Neuronal stem cell (in vitro differentiated cells): ENCODE data around the gene HDAC6.

ENCODE experiments used
- DNase-seq: peaks from one replicate; pipeline ENCODE4 v3.0.0-alpha.2; 2013; ENCODE audit warnings: low spot score
- H2AFZ ChIP-seq: one replicate; pipeline ENCODE4 v1.6.1; 2013; ENCODE audit warnings: mild to moderate bottlenecking, low read length, inconsistent platforms
- H2AK5ac ChIP-seq: 2 replicates; pipeline ENCODE4 v1.6.1; 2013; ENCODE audit warnings: low read depth, mild to moderate bottlenecking, inconsistent platforms, low read length, moderate library complexity, mixed read lengths
- H2BK120ac ChIP-seq: 2 replicates; pipeline ENCODE4 v1.6.1; 2013; ENCODE audit warnings: low read depth, mild to moderate bottlenecking, inconsistent platforms, low read length, moderate library complexity, mixed read lengths
- H2BK12ac ChIP-seq: one replicate; pipeline ENCODE4 v1.6.1; 2013; ENCODE audit warnings: low read length, inconsistent platforms
- H2BK15ac ChIP-seq: 2 replicates; pipeline ENCODE4 v1.6.1; 2013; ENCODE audit warnings: mild to moderate bottlenecking, low read length, inconsistent platforms, mixed read lengths
- H2BK5ac ChIP-seq: one replicate; pipeline ENCODE4 v1.6.1; 2013; ENCODE audit warnings: inconsistent platforms, mild to moderate bottlenecking, low read length, moderate library complexity
- H3K14ac ChIP-seq: one replicate; pipeline ENCODE4 v1.6.1; 2013; ENCODE audit warnings: low read length, inconsistent platforms
- H3K18ac ChIP-seq: 2 replicates; pipeline ENCODE4 v1.6.1; 2013; ENCODE audit warnings: low read length, inconsistent platforms
- H3K23ac ChIP-seq: 2 replicates; pipeline ENCODE4 v1.6.1; 2013; ENCODE audit warnings: low read depth, mild to moderate bottlenecking, mixed read lengths, low read length, inconsistent platforms; ENCODE audit not compliant: poor library complexity
- H3K27ac ChIP-seq: replicated peaks from 3 replicates; pipeline ENCODE4 v1.5.1; 2013; ENCODE audit warnings: low read length, inconsistent platforms
- H3K27me3 ChIP-seq, 3 experiments: 2 replicates each; pipeline ENCODE4 v1.6.1; 2013; ENCODE audit warnings: low read length in 3 of 3, mild to moderate bottlenecking in 2 of 3, inconsistent platforms in 1 of 3, low read depth in 1 of 3, mixed read lengths in 1 of 3, moderate library complexity in 1 of 3; ENCODE audit not compliant: control insufficient read depth in 3 of 3, insufficient read depth in 3 of 3
- H3K36me3 ChIP-seq, 2 donors: replicated peaks in 1 of 2; 2 replicates each; pipeline ENCODE4 v1.6.1; 2013; ENCODE audit warnings: low read length in 2 of 2; ENCODE audit not compliant: control insufficient read depth in 2 of 2, insufficient read depth in 2 of 2
- H3K4ac ChIP-seq: 2 replicates; pipeline ENCODE4 v1.6.1; 2013; ENCODE audit warnings: inconsistent platforms, mild to moderate bottlenecking, low read length, moderate library complexity
- H3K4me1 ChIP-seq, 2 donors: 1 replicate in 1 of 2; 2 replicates in 1 of 2; pipeline ENCODE4 v1.6.1; 2013; ENCODE audit warnings: low read length in 2 of 2, low read depth in 1 of 2; ENCODE audit not compliant: control insufficient read depth in 2 of 2, insufficient read depth in 1 of 2
- H3K4me2 ChIP-seq: one replicate; pipeline ENCODE4 v1.6.1; 2013; ENCODE audit warnings: mild to moderate bottlenecking, low read length, inconsistent platforms; ENCODE audit not compliant: insufficient read depth, poor library complexity, severe bottlenecking
- H3K4me3 ChIP-seq, 2 donors: 2 replicates each; pipeline ENCODE4 v1.5.1; 2013; ENCODE audit warnings: low read length in 2 of 2, mild to moderate bottlenecking in 2 of 2, inconsistent platforms in 1 of 2, moderate library complexity in 1 of 2
- H3K79me1 ChIP-seq: one replicate; pipeline ENCODE4 v1.6.1; 2013; ENCODE audit warnings: low read depth, mild to moderate bottlenecking, inconsistent platforms, low read length, moderate library complexity
- H3K9ac ChIP-seq: one replicate; pipeline ENCODE4 v1.6.1; 2013; ENCODE audit warnings: mild to moderate bottlenecking, low read depth, low read length, inconsistent platforms; ENCODE audit not compliant: poor library complexity
- H3K9me3 ChIP-seq, 2 donors: replicated peaks in 1 of 2; 2 replicates each; pipeline versions ENCODE3 to v1.6.1; 2013; ENCODE audit warnings: low read length in 2 of 2, mild to moderate bottlenecking in 2 of 2, inconsistent platforms in 1 of 2, low read depth in 1 of 2, mixed read lengths in 1 of 2, moderate library complexity in 1 of 2; ENCODE audit not compliant: control insufficient read depth in 2 of 2, insufficient read depth in 1 of 2
- H4K8ac ChIP-seq: one replicate; pipeline ENCODE4 v1.6.1; 2013; ENCODE audit warnings: low read depth, mild to moderate bottlenecking, inconsistent platforms, low read length, moderate library complexity
- H4K91ac ChIP-seq: one replicate; pipeline ENCODE4 v1.6.1; 2013; ENCODE audit warnings: low read length, low read depth, mild to moderate bottlenecking, inconsistent platforms; ENCODE audit not compliant: poor library complexity
- WGBS, 2 donors: extraction: QIAGEN DNeasy Blood & Tissue Kit; methylation state at CpG; one replicate each; pipeline ENCODE4 v1.1.7; 2013; ENCODE audit warnings: missing lambda C conversion rate in 2 of 2, mixed read lengths in 1 of 2; ENCODE audit not compliant: insufficient read length in 2 of 2, insufficient replicate concordance in 1 of 2; ENCODE audit errors: extremely low coverage in 2 of 2; 5-methylcytosine and 5-hydroxymethylcytosine counted together

HDAC6 gene

DNA sequence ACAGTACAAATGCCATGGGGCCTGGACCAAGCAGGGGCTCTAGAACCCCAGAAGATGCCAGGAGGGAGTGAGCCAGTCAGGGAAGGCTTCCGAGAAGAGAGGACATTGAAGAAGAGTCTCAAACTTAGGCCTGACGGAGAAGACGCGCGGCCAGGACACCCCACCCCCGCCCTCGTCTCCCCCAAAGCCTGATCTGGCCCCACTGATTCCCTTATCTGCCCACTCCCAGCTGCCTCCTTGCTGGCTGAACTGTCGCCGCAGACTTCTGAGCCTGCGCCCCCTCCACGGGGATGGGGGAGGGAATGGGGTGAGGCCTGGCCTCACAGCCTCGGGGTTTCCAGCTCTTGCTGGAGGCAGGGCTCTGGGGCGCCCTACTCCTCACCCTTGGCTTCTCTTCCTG, 19.1 kb upstream of the HDAC6 start:
- no peak overlapping the region for H2BK5ac ChIP-seq
- no peak overlapping the region for H3K4me2 ChIP-seq
- no peak for DNase-seq

DNA sequence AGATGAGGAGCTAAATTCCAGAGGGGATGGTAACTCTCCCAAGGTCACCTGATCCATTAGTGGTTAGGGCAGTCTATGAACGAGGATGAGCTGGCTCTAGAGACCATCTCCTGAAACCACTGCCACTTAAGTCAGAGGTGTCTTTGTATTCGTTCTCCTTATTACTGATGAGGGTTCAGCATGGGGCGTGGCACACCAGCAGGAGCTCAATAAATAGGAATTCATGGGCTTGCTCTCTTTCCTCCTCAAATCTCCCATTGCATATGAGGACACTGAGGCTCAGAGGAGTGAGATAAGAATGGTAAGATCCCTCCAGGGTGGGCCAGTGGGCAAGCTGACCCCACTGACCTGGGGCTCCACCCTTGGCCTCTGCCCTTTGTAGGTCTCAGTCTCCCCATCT, 17.1 kb upstream of the HDAC6 start:
- no peak overlapping the region for H3K23ac ChIP-seq
- no peak overlapping the region for H3K4me2 ChIP-seq
- no peak overlapping the region for H3K18ac ChIP-seq
- H3K36me3 ChIP-seq: no peaks in the 10 kb centered on the region
- no peak for DNase-seq
- H3K27ac ChIP-seq: no peak overlapping the region
- no peak overlapping the region for H2AK5ac ChIP-seq
- no peak overlapping the region for H3K9ac ChIP-seq
- H4K91ac ChIP-seq: no peak overlapping the region
- no peaks in the 10 kb centered on the region for H3K79me1 ChIP-seq
- H2AFZ ChIP-seq: no peak overlapping the region
- H2BK12ac ChIP-seq: no peak overlapping the region
- H3K27me3 ChIP-seq: peaks cover 0 to 15% (median 0%) of the 10 kb centered on the region in 3 experiments
- no peak overlapping the region for H4K8ac ChIP-seq
- H3K4ac ChIP-seq: no peak overlapping the region
- no peak overlapping the region for H3K4me3 ChIP-seq
- H2BK5ac ChIP-seq: no peak overlapping the region
- no peak overlapping the region for H3K14ac ChIP-seq
- no peaks in the 10 kb centered on the region for H3K9me3 ChIP-seq
- no peaks in the 10 kb centered on the region for H3K4me1 ChIP-seq
- WGBS, 2 donors: no CpG with 5 or more reads among the region's 3 CpGs
- H2BK15ac ChIP-seq: no peak overlapping the region
- H2BK120ac ChIP-seq: no peak overlapping the region

More for the DNA sequence above, 19.1 kb upstream of the HDAC6 start:
- Histone ChIP-seq H3K9ac (no peak overlapping the region), H3K14ac (no peak overlapping the region), H2AK5ac (no peak overlapping the region), H2BK120ac (no peak overlapping the region), H3K4me1 (no peaks in the 10 kb centered on the region), H3K27ac (no peak overlapping the region), H3K18ac (no peak overlapping the region), H3K4ac (no peak overlapping the region), H2BK12ac (no peak overlapping the region), H3K4me3 (no peak overlapping the region), H2AFZ (no peak overlapping the region), H3K9me3 (no peaks in the 10 kb centered on the region), H2BK15ac (no peak overlapping the region), H3K79me1 (no peaks in the 10 kb centered on the region), H4K8ac (no peak overlapping the region), H3K36me3 (no peaks in the 10 kb centered on the region), H3K23ac (no peak overlapping the region), H4K91ac (no peak overlapping the region), H3K27me3 (peaks cover 0 to 11% (median 0%) of the 10 kb centered on the region in 3 experiments)
- WGBS, 2 donors: no CpG with 5 or more reads among the region's 13 CpGs

DNA sequence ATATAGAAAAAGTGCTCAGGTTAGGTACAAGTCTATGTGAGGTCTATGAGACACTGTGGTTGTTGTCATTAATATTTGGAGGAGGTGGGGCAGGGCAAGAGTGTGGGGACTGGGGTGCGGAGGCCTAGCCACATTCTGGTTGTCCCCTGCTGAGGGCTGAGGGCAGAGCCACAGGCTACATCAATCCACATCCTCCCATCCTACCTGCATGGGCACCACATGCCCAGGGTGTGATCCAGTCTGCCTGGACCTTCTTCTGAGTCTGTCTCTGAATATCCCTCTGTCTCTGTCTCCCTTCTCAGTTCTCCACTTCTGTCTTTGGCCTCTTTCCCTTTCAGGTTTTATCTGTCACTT, 16.7 kb upstream of the HDAC6 start:
- DNase-seq: no peak
- H2BK5ac ChIP-seq: no peak overlapping the region

DNA sequence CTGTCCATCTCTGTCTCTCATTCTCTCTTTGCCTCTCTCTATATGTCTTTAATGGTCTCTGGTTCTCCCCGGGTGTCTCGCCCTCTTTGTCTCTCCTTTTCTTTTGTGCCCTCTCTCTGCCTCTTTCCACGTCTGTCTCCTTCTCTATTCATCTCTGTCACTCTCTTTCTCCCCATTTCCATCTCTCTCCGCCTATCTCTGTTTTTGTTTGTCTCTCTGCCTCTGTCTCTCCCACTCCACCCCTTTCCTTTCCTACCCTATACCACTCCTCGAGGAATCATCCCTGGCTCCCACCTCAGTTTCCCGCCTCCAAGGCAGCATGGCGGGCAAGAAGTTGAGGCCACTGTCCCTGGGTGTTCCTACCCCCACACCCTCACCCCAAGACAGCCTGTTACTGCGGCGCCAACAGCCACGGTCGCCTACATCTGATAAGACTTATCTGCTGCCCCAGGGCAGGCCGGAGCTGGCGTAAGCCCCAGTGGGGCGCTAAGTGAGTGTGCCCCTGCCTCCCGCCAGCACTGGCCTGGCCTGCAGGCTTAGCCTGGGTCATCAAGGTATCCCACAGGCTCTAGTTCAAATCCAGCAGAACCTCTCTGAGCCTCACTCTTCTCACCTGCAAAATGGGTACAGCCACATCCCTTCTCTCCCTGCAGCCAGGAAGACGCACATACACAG, 16.2 kb upstream of the HDAC6 start:
- no peak overlapping the region for H3K4me3 ChIP-seq
- no peak overlapping the region for H2AK5ac ChIP-seq
- H3K27ac ChIP-seq: no peak overlapping the region
- no peak overlapping the region for H3K23ac ChIP-seq
- H3K36me3 ChIP-seq: no peaks in the 10 kb centered on the region
- no peaks in the 10 kb centered on the region for H3K79me1 ChIP-seq
- no peak overlapping the region for H3K4ac ChIP-seq
- no peak overlapping the region for H2BK120ac ChIP-seq
- H3K4me2 ChIP-seq: no peak overlapping the region
- H3K27me3 ChIP-seq: peaks cover 0 to 15% (median 0%) of the 10 kb centered on the region in 3 experiments
- WGBS, 2 donors: no CpG with 5 or more reads among the region's 16 CpGs
- no peak overlapping the region for H3K9ac ChIP-seq
- no peak overlapping the region for H2AFZ ChIP-seq
- no peak overlapping the region for H2BK12ac ChIP-seq
- no peaks in the 10 kb centered on the region for H3K9me3 ChIP-seq
- H2BK5ac ChIP-seq: no peak overlapping the region
- H4K8ac ChIP-seq: no peak overlapping the region
- H2BK15ac ChIP-seq: no peak overlapping the region
- no peak overlapping the region for H4K91ac ChIP-seq
- H3K18ac ChIP-seq: no peak overlapping the region
- H3K4me1 ChIP-seq: no peaks in the 10 kb centered on the region
- no peak for DNase-seq
- H3K14ac ChIP-seq: no peak overlapping the region

More for the DNA sequence above, 16.7 kb upstream of the HDAC6 start:
- H3K36me3 ChIP-seq: no peaks in the 10 kb centered on the region
- no peak overlapping the region for H2AK5ac ChIP-seq
- no peak overlapping the region for H4K91ac ChIP-seq
- peak overlapping the region; percentile 6 for H4K8ac ChIP-seq
- no peak overlapping the region for H3K27ac ChIP-seq
- no peaks in the 10 kb centered on the region for H3K9me3 ChIP-seq
- H2BK120ac ChIP-seq: no peak overlapping the region
- no peak overlapping the region for H3K4ac ChIP-seq
- H3K14ac ChIP-seq: no peak overlapping the region
- no peak overlapping the region for H3K9ac ChIP-seq
- WGBS, 2 donors: no CpG with 5 or more reads among the region's 1 CpG
- no peak overlapping the region for H2BK12ac ChIP-seq
- no peak overlapping the region for H2AFZ ChIP-seq
- H2BK15ac ChIP-seq: no peak overlapping the region
- H3K4me3 ChIP-seq: no peak overlapping the region
- peaks cover 0 to 15% (median 0%) of the 10 kb centered on the region in 3 experiments for H3K27me3 ChIP-seq
- no peak overlapping the region for H3K4me2 ChIP-seq
- no peak overlapping the region for H3K23ac ChIP-seq
- no peaks in the 10 kb centered on the region for H3K4me1 ChIP-seq
- H3K79me1 ChIP-seq: no peaks in the 10 kb centered on the region
- no peak overlapping the region for H3K18ac ChIP-seq
